ENCODE measurements around the gene PDE4B. TPM values are rescaled to one million over a fixed set of nuclear protein-coding genes. Genes with fewer than 3 reads are reported as not detected.

PDE4B gene
- total RNA-seq, 2 experiments from 2014 or later, result 2.4 to 3.1 TPM

DNA sequence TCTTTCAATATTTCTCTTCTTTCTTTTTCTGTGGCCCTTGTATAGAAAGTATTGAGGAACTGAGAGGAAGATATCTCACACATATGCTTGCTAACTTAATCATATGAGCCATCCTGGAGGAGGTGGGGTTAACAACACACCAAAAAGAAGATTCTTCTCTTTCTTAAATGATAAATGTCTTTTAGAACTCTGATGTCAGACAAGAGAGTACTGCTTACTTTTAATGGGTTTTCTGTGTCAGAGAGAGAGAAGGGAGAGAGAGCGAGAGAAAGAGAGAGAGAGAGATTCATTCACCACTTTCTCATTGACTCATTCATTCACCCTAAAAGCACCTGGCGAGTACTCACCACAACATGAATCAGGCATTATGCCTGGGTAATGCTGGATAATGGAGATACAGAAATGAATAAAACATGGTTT lies 490.9 kb downstream of the PDE4B start:
- BruUV-seq (replicated peaks), result no TSS peak
- TF ChIP-seq, protein P1, sequence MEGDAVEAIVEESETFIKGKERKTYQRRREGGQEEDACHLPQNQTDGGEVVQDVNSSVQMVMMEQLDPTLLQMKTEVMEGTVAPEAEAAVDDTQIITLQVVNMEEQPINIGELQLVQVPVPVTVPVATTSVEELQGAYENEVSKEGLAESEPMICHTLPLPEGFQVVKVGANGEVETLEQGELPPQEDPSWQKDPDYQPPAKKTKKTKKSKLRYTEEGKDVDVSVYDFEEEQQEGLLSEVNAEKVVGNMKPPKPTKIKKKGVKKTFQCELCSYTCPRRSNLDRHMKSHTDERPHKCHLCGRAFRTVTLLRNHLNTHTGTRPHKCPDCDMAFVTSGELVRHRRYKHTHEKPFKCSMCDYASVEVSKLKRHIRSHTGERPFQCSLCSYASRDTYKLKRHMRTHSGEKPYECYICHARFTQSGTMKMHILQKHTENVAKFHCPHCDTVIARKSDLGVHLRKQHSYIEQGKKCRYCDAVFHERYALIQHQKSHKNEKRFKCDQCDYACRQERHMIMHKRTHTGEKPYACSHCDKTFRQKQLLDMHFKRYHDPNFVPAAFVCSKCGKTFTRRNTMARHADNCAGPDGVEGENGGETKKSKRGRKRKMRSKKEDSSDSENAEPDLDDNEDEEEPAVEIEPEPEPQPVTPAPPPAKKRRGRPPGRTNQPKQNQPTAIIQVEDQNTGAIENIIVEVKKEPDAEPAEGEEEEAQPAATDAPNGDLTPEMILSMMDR (conservative IDR thresholded peaks at IDR 0.05; ENCODE audit: low read length), result no peak
- TF ChIP-seq EZH2phosphoT487 (IDR thresholded peaks at IDR 0.05; ENCODE audit: borderline replicate concordance, low read depth, low read length), result no peak

DNA sequence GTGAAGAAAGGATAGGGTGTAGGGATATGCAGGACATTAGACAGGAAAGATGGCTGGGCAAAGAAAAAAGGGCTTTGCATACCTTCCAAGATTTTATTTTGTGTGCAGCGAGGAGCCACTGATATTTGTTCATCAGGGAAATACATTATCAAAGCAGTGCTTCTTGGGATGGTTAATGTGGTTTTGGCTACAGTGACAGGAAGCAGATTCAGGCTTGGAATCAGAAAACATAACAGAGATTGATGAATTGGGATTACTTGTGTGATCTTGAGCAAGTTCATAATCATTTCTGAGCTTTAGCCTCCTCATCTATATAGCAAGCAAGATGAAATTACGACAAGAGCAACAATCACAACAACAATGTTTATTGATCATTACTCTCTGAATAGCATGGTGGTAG lies 492.1 kb downstream of the PDE4B start:
- Histone ChIP-seq H3K4me3 (ENCODE audit: low read depth, low read length, poor library complexity, severe bottlenecking) (no peak overlapping the region), H3K4me2 (ENCODE audit: low read length) (no peak overlapping the region), H3K4me1 (ENCODE audit: insufficient read depth, low read length, poor library complexity, severe bottlenecking) (peaks cover 50% of the 10 kb centered on the region), H3K27ac (ENCODE audit: low read depth, low read length, poor library complexity, severe bottlenecking) (no peak overlapping the region), H3K9me3 (ENCODE audit: low read length) (no peaks in the 10 kb centered on the region), H3K9me2 (ENCODE audit: insufficient read depth, low read length) (no peaks in the 10 kb centered on the region), H2AFZ (ENCODE audit: low read length) (no peak overlapping the region), H3K79me2 (ENCODE audit: insufficient read depth, low read depth, low read length) (no peaks in the 10 kb centered on the region), H4K20me1 (ENCODE audit: insufficient read depth, low read length) (no peaks in the 10 kb centered on the region), H3K36me3 (ENCODE audit: insufficient read depth, low read length) (no peaks in the 10 kb centered on the region)
- BruUV-seq (replicated peaks), result no TSS peak
- ChIA-PET CTCF (ENCODE audit: unreplicated experiment) (no interaction called here), POLR2A (interaction anchor here (0.6 kb wide), 2 partner anchors 9 to 96 kb away, joined by 3 read pairs; no protein-coding TSS in a partner anchor)
- TF ChIP-seq, protein P1 (conservative IDR thresholded peaks at IDR 0.05; ENCODE audit: low read length), result no peak
- intact Hi-C loops (cut with micrococcal nuclease; ENCODE audit: unreplicated experiment), result no loop called here
- no peak for DNase-seq (ENCODE audit: low spot score)

More for the DNA sequence above, 490.9 kb downstream of the PDE4B start:
- no peaks in the 10 kb centered on the region for H3K9me3 ChIP-seq (ENCODE audit: low read length)
- H3K4me1 ChIP-seq (ENCODE audit: insufficient read depth, low read length, poor library complexity, severe bottlenecking), result peaks cover 61% of the 10 kb centered on the region
- H4K20me1 ChIP-seq (ENCODE audit: insufficient read depth, low read length), result no peaks in the 10 kb centered on the region
- H3K9me2 ChIP-seq (ENCODE audit: insufficient read depth, low read length), result no peaks in the 10 kb centered on the region
- POLR2A ChIA-PET, result interaction anchor here (0.5 to 2.9 kb wide), 5 partner anchors 9 to 116 kb away, joined by 3 to 9 read pairs (median 3); no protein-coding TSS in a partner anchor
- H2AFZ ChIP-seq (ENCODE audit: low read length), result peak overlapping the region; percentile 42; the same call in 1 of the 2 replicates
- peak overlapping the region; percentile 35 for H3K4me2 ChIP-seq (ENCODE audit: low read length)
- no peak for DNase-seq (ENCODE audit: low spot score)
- no peak overlapping the region for H3K4me3 ChIP-seq (ENCODE audit: low read depth, low read length, poor library complexity, severe bottlenecking)
- no peak overlapping the region for H3K27ac ChIP-seq (ENCODE audit: low read depth, low read length, poor library complexity, severe bottlenecking)
- H3K79me2 ChIP-seq (ENCODE audit: insufficient read depth, low read depth, low read length), result no peaks in the 10 kb centered on the region
- CTCF ChIA-PET (ENCODE audit: unreplicated experiment), result no interaction called here
- intact Hi-C loops (cut with micrococcal nuclease; ENCODE audit: unreplicated experiment), result loop anchor here (2.0 kb wide), 2 partner anchors 49 to 119 kb away; no protein-coding TSS in a partner anchor
- H3K36me3 ChIP-seq (ENCODE audit: insufficient read depth, low read length), result no peaks in the 10 kb centered on the region

DNA sequence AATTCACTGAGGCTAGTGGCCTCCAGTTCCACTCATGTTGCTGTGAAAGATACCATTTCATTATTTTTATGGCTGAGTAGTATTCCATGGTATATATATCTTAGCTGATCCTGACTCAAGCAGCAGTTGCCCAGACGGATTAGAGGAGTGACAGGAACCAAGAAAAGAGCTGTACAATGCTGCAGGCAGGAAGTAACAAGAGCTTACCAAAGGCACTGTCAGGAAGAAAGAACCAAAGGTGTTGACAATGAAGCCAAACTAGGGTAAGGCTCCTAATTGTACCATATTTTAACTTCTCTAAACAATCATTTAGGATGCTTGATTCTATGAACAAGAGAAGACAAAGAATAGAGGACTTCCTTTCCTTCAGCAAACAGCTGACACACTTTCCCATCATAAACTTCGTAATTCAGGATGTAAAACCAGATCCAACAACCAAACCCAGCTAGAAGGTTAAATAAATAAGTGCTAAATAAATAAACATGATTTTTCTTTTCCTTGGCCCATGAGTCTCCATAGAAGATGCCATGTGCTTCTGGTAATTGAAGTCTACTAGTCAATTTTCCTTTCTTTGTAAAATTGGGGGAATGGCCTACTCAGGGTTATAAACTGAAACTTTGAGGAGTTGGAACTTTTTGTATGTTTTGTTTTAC lies 493.0 kb downstream of the PDE4B start:
- Histone ChIP-seq H3K79me2 (ENCODE audit: insufficient read depth, low read depth, low read length) (no peaks in the 10 kb centered on the region), H3K4me2 (ENCODE audit: low read length) (no peak overlapping the region), H3K4me3 (ENCODE audit: low read depth, low read length, poor library complexity, severe bottlenecking) (no peak overlapping the region), H3K4me1 (ENCODE audit: insufficient read depth, low read length, poor library complexity, severe bottlenecking) (peaks cover 41% of the 10 kb centered on the region), H2AFZ (ENCODE audit: low read length) (peak overlapping the region; percentile 19; the same call in 1 of the 2 replicates), H3K36me3 (ENCODE audit: insufficient read depth, low read length) (no peaks in the 10 kb centered on the region), H3K9me2 (ENCODE audit: insufficient read depth, low read length) (no peaks in the 10 kb centered on the region), H3K9me3 (ENCODE audit: low read length) (no peaks in the 10 kb centered on the region), H3K27ac (ENCODE audit: low read depth, low read length, poor library complexity, severe bottlenecking) (no peak overlapping the region), H4K20me1 (ENCODE audit: insufficient read depth, low read length) (no peaks in the 10 kb centered on the region)
- intact Hi-C loops (cut with micrococcal nuclease; ENCODE audit: unreplicated experiment), result no loop called here
- POLR2A ChIA-PET, result interaction anchor here (0.6 to 3.2 kb wide), 5 partner anchors 11 to 57 kb away, joined by 3 to 15 read pairs (median 4); no protein-coding TSS in a partner anchor
- BruUV-seq (replicated peaks), result no TSS peak
- no peak for DNase-seq (ENCODE audit: low spot score)
- CTCF ChIA-PET (ENCODE audit: unreplicated experiment), result no interaction called here
- no peak for TF ChIP-seq EZH2phosphoT487 (IDR thresholded peaks at IDR 0.05; ENCODE audit: borderline replicate concordance, low read depth, low read length)
